GM19043 (cell line): ENCODE measurements around the gene CCDC178.

Experiments
- ATAC-seq: cut with Tn5 transposase; IDR thresholded peaks from one replicate; pipeline ENCODE4 v1.9.1; 2021; ENCODE audit warnings: low read depth; ENCODE audit not compliant: unreplicated experiment

The CCDC178 gene

DNA sequence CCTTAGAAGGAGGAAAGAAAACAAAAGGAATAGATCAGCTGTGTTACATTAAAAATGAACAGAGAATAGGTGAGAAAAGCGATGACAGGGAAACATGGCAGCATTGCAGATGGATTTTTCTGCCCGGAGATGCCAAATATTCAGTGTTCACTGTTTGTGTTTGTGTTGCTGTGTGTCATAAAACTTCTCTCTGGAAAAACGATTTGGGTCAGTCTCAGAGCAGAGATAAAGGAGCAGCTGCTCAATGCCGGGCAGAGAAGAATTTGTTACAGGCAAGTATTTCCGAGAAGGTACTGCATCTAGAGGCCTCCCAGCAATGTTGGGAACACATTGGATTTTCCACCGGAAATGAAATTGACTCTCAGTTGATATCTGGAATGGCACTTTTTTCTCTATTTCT, 511.3 kb downstream of the CCDC178 start:
- no peak for ATAC-seq

- ATAC-seq = no peak
Measured at GRCh38 chr18:32922951-32923430, 517.5 kb downstream of the CCDC178 start.

DNA sequence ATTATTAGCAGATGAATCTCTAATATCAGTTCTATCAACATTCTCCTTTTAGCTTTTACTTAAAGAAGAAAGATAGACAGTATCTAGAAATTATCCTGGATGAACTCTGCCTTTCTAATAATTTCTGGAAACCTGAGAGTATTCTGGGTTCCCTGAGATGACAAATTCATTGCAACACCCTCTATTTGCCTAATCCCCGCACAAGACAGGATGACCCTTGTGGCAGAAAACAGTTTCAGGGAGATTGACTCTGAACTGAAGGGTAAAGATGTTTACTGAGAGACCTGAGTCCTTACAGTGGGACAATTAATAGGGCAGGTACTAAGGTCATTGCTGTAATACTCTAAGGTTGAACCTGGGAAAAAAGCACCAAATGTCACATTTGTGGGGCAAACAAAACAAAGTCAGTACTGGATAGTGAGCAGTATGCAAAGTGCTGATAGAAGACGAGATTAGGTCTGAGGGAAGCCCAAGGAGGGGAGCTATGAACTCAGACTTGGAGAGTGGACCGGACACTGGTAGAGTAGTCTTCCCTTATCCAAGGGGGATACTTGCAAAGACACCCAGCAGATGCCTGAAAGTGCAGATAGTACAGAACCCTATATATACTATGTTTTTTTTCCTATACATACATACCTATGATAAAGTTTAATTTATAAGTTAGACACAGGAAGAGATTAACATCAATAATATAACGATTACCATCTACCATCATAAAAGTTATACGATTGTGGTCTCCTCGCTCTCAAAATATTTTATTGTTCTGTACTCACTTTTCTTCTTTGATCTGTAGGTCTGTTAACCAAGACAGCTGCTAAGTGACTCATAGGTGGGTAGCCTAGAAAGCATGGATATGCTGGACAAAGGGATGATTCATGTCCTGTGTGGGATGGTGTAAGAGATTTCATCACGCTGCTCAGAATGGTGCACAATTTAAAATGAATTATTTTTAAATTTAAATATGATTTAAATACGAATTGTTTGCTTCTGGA, 519.4 kb downstream of the CCDC178 start:
- ATAC-seq = no peak

DNA sequence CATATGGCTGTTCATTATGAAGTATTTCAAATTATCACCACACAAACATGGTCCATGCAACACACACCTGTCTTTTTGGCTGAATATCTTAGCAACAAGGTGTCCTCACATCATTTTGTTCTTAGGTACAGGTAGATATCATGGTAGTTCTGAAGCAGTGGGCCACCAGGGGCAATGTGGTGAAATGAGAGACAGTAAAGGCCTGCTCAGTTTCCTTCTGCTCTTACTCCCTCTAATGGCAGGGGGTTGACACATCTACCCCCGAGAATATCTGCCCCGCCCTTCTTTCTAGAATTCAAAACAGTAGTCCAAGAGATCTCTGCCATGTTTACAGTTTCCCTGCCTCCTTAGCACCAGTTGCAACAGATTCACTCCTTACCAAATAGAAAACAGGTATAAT, 520.7 kb downstream of the CCDC178 start:
- ATAC-seq = peak; percentile 94

DNA sequence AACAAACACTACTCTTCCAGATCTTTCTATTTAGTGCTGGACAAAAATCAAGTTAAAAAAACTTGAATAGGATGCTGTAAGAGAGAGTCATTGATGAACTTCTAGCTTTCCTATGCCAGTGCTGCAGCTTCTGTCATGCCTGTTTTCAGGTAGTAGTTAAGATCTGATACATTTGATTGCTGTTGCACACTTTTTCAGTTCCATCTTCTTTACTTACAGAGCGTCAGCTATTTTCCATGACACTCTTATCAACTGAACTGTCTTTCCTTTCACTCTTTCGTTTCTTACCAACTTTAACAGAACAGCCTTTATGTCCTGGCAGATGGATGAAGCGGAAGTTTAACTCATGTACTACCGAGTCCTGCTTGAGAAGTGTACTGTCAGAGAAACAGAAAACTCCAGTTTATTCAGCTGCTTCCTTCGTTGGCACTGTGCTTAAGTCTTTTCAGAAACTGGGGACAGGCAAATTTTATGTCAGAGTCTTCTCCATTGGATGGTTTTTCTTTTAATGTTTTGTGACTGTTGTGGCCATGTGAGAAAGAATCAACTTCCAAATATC, 521.8 kb downstream of the CCDC178 start:
- ATAC-seq = no peak

DNA sequence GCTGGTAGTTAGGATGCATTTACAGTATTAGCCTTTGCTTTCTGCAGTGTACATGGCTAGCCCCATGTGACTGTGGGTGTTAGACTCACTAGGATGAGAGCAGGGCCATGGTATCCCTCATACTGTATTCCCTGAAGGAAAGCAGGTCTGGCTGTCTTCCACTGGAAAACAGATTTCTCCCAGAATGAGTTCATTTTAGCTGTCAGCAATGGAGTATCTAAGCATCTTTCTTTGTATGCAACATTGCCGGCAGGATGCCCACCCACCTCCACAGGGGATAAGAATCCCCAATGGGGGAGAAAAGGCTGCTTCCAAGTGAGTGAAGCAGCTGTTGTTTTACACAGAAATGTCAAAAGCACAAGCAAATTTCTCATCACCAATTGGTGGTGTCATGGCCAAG, 525.0 kb downstream of the CCDC178 start:
- ATAC-seq = no peak

GRCh38 chr18:32911660-32912284, 528.7 kb downstream of the CCDC178 start:
- ATAC-seq = no peak

DNA sequence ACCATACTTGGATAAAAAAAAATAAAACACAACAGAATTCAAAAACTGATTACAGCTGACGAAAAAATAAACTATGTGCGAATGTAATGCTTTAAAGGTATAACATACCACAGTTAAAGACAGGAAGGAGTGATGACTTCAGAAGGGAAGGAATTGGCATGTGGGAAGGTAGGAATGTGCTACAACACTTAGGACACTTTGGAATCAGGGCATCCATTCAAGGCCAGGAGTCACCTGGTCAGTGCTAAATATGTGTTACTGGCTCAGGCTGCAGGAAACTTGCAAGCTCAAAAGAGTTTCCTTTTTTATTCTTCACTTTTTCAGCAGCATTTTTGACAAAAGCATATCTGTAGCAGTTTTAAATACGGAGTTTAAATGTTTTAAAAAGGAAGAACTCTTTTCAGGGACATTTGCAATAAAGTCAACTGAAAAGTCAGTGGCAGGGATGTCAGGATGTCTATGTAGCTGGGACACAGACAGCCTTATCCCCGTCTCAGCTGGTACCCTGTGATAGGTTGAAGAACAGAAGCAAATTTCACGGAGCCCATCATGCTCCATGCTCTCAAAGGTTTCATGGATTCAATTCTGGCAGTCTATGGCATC, 529.7 kb downstream of the CCDC178 start:
- no peak for ATAC-seq

DNA sequence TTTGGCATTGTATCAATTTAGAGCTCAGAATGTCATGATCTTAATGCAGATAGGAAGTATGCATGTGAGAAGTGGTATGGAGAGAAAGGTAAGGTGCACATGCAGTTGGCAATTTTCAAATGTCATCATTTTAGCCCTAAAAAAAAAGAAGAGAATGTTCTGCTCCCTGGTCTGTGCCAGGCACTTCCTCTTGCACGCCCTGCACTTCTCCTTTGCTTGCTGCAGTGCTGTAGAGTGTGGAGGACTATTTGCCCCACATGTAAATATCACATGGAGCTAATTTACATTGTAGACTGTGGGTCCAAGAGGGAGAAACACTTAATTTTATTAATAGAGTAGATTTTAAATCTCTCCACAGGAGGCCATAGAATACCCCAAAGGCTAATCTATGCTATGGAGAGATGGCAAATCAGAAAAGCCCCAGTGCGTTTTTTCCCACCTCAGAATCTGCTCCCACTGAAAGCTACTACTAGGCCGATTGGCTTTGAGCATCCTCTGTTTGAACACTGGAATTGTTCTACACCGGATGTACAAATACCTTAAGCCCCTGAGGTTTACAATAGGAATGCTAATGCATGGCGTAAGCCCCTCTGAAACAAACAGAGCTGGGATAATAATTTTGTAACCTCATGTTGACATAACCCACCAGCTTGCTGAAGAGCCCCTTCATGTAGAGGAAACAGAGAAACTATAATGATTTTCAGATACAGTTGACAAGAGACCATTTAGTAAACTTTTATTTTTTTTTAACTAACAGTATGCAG, 530.5 kb downstream of the CCDC178 start:
- no peak for ATAC-seq

- ATAC-seq = no peak
Measured at GRCh38 chr18:32908424-32908805, 532.1 kb downstream of the CCDC178 start.

DNA sequence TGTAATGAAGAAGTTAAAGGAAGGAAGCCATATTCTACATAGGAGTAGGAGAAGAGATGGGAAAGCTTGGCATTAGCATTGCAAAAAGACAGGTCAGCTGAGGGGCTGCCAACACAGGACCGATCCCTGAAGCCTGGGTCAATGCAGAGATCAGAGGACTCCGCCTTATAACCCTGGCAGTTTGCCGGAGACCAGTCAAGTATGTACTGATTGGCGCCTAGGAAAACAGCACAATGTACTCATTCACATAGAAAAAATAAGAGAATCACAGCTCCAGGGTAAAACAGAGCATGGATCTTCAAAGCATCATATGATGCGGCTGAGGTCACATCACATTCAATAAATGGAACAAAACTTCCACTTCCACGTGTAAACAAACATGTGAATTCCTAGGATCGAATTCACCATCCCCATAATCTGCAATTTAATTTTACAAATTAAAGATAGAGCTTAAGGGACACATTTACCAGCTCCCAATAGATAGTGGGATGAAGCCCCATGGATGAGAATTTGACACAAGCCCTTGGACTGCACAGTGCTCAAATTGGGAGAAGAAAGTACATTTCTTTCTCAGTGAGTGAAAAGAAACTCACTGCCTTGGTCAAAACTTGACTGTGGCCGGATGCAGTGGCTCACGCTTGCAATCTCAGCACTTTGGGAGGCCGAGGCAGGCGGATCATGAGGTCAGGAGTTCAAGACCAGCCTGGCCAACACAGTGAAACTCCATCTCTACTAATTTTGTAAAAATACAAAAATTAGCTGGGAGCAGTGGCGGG, 532.7 kb downstream of the CCDC178 start:
- no peak for ATAC-seq

GRCh38 chr18:32907311-32907585, 533.3 kb downstream of the CCDC178 start:
- no peak for ATAC-seq

DNA sequence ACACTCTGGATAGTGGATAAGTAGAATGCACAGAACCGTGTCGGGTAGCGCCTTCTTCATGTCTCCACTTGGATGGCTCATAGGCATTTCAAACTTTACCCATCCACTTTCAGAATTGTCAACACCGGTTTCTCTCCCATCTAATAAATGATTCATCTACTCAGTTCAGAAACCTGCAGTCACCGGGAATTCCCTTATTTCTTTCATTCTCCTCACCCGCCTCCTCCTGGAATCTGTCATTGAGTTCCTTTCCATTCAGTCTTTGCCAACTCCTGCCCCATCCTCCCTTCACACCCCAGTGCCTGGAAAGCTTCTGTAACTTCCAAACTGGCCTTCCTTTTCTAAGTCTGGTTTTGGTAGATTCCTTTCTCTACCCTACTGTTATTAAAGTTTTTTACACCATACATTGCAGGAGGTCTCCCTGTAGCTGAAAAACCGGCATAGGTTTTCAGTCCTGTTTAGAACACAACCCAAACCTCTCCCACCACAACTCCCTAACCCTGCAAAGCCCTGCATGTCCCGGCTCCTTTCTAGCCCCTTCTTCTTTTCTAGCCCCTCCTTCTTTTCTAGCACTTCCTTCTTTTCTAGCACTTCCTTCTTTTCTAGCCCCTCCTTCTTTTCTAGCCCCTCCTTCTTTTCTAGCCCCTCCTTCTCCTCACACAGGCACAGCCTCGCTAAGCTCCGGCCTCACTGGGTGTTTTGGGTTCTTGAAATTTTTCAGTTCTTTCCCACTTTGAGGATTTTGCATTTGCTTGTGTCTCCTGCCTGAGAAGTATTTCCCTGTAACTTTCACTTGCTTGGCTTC, 533.8 kb downstream of the CCDC178 start:
- ATAC-seq = no peak

DNA sequence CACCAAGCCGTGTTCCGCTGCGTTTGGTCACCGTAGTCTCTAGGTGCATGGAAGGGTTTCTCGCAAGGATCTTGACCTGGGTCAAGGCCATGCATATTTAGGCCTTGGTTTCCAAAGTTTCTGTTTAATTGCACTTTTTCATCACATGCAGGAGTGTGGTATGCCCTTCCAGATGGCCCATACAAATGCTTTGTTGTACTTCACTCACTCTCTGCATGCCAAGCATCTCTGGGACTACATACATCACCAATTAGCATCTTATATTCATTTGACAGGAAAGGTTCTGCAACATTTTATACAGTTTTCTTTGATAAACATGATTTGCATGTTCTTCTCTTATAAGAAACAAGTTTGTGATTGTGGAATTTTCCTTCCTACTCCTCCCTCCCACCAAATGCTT, 534.9 kb downstream of the CCDC178 start:
- ATAC-seq = no peak

DNA sequence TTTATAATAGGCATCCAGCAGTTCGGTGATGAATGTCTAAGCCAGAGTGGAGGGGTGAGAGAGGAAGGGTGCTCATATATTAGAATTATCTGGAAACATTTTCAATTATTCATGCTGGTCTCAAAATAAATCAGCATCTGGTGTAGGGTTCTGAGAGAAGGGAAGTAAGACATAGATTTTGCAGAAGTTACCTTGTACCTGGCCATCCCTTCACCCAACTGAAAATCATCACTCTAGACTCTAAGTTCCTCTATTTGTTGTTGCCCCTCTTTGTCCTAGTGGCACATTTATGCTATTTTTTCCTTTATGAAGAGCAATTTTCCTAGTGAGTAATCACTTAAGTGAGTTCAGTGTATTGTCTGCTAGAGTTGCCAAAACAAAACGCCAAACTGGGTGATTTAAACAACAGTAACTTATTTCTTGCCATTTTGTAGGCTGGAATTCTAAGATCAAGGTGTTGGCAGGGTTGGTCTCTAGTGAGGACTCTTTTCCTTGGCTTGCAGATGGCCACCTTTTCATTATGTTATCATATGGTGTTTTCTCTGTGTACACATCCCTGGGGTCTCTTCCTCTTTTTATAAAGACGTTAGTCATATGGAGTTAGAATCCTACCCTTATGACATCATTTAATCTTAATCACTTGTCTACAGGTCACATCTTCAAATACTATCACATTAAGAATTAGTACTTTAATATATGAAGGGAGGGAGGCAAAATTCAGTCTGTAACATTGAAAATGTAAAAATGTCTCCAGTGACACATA, 537.8 kb downstream of the CCDC178 start:
- ATAC-seq = no peak

DNA sequence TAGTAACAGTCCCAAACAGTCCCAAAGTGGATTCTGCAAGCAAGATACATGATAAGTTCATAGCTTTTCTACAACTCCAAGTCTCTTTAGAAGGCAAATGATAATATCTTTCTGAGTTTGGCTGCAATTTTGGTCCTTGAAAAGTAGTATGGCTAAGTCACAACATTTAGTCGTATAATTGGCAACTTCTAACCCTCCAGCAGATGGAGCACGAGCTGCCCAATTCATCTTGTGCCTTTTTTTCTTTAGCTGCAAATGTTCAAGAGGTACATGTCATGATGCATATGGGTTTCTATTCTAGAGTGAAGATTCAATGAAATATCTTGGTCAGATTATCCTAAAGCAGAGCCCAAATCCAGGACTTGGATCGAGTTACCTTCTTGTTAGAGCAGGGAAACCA, 540.7 kb downstream of the CCDC178 start:
- ATAC-seq = no peak

DNA sequence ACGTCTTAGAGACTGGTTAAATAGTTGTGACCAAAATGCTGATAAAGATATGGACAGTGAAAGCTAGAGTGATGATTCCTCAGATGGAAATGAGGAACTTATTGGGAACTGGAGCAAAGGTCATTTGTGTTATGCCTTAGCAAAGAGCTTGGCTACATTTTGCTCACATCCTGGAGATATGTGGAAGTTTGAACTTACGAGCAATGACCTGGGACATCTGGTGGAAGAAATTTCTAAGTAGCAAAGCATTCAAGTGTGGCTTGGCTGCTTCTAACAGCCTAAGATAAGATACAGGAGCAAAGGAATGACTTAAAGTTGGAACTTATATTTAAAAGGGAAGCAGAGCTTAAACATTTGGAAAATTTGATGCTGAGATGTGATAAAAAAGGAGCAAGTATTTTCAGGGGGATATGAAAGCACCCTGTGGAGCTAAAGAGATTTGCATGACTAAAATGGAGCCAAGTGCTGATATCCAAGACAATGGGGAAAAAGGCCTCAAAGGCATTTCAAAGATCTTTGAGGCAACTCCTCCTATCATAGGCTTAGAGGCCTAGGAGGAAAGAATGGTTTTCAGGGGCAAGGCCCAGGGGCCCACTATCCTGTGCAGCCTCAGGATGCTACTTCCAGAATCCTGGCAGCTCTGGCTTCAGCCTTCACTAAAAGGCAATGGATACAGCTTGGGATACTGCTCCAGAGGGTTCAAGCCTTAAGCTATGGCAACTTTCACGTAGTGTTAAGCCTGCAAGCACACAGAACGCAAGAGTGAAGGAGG, 543.6 kb downstream of the CCDC178 start:
- no peak for ATAC-seq

GRCh38 chr18:32893915-32894314, 546.6 kb downstream of the CCDC178 start:
- ATAC-seq = no peak
